ENCODE measurements around the gene FAM222A. TPM values are rescaled to one million over a fixed set of nuclear protein-coding genes. Genes with fewer than 3 reads are reported as not detected.

FAM222A gene
- total RNA-seq, 1 donor: 0.54 TPM

GRCh38 chr12:109772622-109773321 lies 59.1 kb downstream of the FAM222A start:
- DNase-seq (ENCODE audit: low read depth): no peak
- TF ChIP-seq CTCF (IDR thresholded peaks at IDR 0.05; ENCODE audit: insufficient read depth, low read length): no peak
- H3K4me3 ChIP-seq (ENCODE audit: low read depth, low read length): no peak overlapping the region

- no peak for DNase-seq (ENCODE audit: low read depth)
- no peak for TF ChIP-seq CTCF (IDR thresholded peaks at IDR 0.05; ENCODE audit: insufficient read depth, low read length)
- no peak overlapping the region for H3K4me3 ChIP-seq (ENCODE audit: low read depth, low read length)
Observed at GRCh38 chr12:109773384-109774011, 59.9 kb downstream of the FAM222A start.

GRCh38 chr12:109775172-109775881 lies 61.7 kb downstream of the FAM222A start:
- DNase-seq (ENCODE audit: low read depth): peak; percentile 70
- TF ChIP-seq CTCF (IDR thresholded peaks at IDR 0.05; ENCODE audit: insufficient read depth, low read length): peak; percentile 95
- no peak overlapping the region for H3K4me3 ChIP-seq (ENCODE audit: low read depth, low read length)

GRCh38 chr12:109776624-109777023 lies 63.0 kb downstream of the FAM222A start:
- no peak for DNase-seq (ENCODE audit: low read depth)
- H3K4me3 ChIP-seq (ENCODE audit: low read depth, low read length): no peak overlapping the region
- no peak for TF ChIP-seq CTCF (IDR thresholded peaks at IDR 0.05; ENCODE audit: insufficient read depth, low read length)

- no peak for TF ChIP-seq CTCF (IDR thresholded peaks at IDR 0.05; ENCODE audit: insufficient read depth, low read length)
Observed at GRCh38 chr12:109777544-109777943, 63.9 kb downstream of the FAM222A start.

GRCh38 chr12:109778684-109779083 lies 65.1 kb downstream of the FAM222A start:
- no peak overlapping the region for H3K4me3 ChIP-seq (ENCODE audit: low read depth, low read length)
- DNase-seq (ENCODE audit: low read depth): no peak
- no peak for TF ChIP-seq CTCF (IDR thresholded peaks at IDR 0.05; ENCODE audit: insufficient read depth, low read length)

More at GRCh38 chr12:109777544-109777943, 63.9 kb downstream of the FAM222A start:
- DNase-seq (ENCODE audit: low read depth): peak; percentile 16
- H3K4me3 ChIP-seq (ENCODE audit: low read depth, low read length): no peak overlapping the region

Data from fibroblast of the aortic adventitia (primary cell).